Transverse colon (tissue), 3 donors: ENCODE measurements around the gene ZNF513.

ENCODE experiments used
- EP300 ChIP-seq: sonication (generic); formaldehyde crosslinking; IDR thresholded peaks from one replicate; pipeline ENCODE4 v1.6.1; 2017; ENCODE audit warnings: antibody characterized with exemption, low read depth
- TF ChIP-seq, protein P1 (sequence below), 5 experiments: fragments of 200-600 bp in 3 of 5; fragments of 450-650 bp in 2 of 5; sonication (generic) in 3 of 5; IDR thresholded peaks; 1 replicate in 2 of 5; 2 replicates in 3 of 5; pipeline ENCODE4 v1.5.1; 2016 to 2017; ENCODE audit warnings: antibody characterized with exemption in 5 of 5, inconsistent platforms in 3 of 5, mild to moderate bottlenecking in 2 of 5, moderate library complexity in 1 of 5

DNA sequence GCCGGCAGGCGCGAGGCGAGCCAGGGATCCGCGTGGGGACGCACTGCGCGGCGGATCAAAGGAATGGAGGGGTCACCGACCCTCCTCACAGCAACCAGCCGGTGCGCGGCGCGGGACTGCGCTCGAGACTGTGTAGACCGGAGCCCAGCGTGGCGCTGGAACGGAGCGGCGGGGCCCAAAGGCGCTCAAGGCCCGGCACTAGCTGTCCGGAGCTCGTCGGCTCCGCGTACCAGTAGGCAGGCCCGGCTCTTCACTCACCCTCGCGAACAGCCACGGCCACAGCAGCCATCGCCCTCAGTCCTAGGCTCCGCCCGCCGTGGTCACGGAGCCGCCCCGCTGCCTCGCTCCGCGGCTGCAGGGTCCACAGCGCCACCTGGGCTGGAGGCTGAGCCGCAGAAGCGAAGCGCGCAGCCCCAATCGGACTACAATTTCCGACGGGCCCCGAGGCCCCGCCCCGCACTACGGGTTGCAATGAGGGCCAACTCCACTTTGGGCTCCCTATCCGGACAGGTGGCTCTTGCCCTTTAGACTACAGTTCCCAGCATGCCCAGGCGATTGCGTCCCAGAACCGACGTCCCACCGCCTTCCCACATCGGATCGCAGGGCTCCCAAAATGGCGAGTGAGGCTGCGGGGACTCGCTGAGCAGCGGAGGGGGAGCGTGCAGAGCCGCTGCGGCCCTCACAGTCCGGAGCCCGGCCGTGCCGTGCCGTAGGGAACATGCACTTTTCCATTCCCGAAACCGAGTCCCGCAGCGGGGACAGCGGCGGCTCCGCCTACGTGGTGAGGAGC, 10.3 kb downstream of the ZNF513 start, which contains the start of the genes EIF2B4 and SNX17:
- TF ChIP-seq EP300, result no peak
- TF ChIP-seq, protein P1, sequence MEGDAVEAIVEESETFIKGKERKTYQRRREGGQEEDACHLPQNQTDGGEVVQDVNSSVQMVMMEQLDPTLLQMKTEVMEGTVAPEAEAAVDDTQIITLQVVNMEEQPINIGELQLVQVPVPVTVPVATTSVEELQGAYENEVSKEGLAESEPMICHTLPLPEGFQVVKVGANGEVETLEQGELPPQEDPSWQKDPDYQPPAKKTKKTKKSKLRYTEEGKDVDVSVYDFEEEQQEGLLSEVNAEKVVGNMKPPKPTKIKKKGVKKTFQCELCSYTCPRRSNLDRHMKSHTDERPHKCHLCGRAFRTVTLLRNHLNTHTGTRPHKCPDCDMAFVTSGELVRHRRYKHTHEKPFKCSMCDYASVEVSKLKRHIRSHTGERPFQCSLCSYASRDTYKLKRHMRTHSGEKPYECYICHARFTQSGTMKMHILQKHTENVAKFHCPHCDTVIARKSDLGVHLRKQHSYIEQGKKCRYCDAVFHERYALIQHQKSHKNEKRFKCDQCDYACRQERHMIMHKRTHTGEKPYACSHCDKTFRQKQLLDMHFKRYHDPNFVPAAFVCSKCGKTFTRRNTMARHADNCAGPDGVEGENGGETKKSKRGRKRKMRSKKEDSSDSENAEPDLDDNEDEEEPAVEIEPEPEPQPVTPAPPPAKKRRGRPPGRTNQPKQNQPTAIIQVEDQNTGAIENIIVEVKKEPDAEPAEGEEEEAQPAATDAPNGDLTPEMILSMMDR (IDR thresholded peaks at IDR 0.05), result peak; percentile 43 to 80 (median 59)
